Vagina (tissue), 2 donors: ENCODE results near the gene PRMT7. TPM values are rescaled to one million over a fixed set of nuclear protein-coding genes. Genes with fewer than 3 reads are reported as not detected.

Source experiments
- DNase-seq, 2 donors: peaks; one replicate each; pipeline ENCODE4 v3.0.0-alpha.2; 2017; ENCODE audit errors: extremely low spot score in 2 of 2
- H3K27ac ChIP-seq: fragments of 200-600 bp; sonication (generic); one replicate; pipeline ENCODE4 v1.5.1; 2019
- H3K27me3 ChIP-seq: fragments of 200-600 bp; sonication (generic); one replicate; pipeline ENCODE4 v1.5.1; 2019
- H3K36me3 ChIP-seq, 2 donors: fragments of 200-600 bp; sonication (generic); one replicate each; pipeline ENCODE4 v1.5.1; 2017 to 2019
- H3K4me1 ChIP-seq: fragments of 200-600 bp; sonication (generic); one replicate; pipeline ENCODE4 v1.5.1; 2019
- H3K4me3 ChIP-seq, 2 donors: fragments of 200-600 bp; sonication (generic); 1 replicate in 1 of 2; 2 replicates in 1 of 2; pipeline ENCODE4 v1.5.1; 2016 to 2019
- H3K9me3 ChIP-seq: fragments of 200-600 bp; sonication (generic); one replicate; pipeline ENCODE4 v1.5.1; 2019
- CTCF ChIP-seq, 3 experiments: fragments of 450-650 bp in 2 of 3; fragments of 200-600 bp in 1 of 3; sonication (generic) in 1 of 3; IDR thresholded peaks; one replicate each; pipeline ENCODE4 v1.5.1; 2017 to 2019; ENCODE audit warnings: antibody characterized with exemption in 3 of 3, mild to moderate bottlenecking in 2 of 3, moderate library complexity in 2 of 3
- POLR2A ChIP-seq, 2 donors: fragments of 450-650 bp; IDR thresholded peaks; one replicate each; pipeline ENCODE4 v1.6.1; 2017; ENCODE audit warnings: antibody characterized with exemption in 2 of 2, mild to moderate bottlenecking in 2 of 2, moderate library complexity in 2 of 2
- POLR2AphosphoS5 ChIP-seq, 2 donors: sonication (generic); formaldehyde crosslinking; IDR thresholded peaks; one replicate each; pipeline ENCODE4 v1.9.0; 2017; ENCODE audit warnings: antibody characterized with exemption in 2 of 2, mild to moderate bottlenecking in 2 of 2, low read depth in 1 of 2; ENCODE audit not compliant: insufficient read depth in 1 of 2
- intact Hi-C: fragments of 100-400 bp; cut with DNase I; formaldehyde crosslinking; loops from one replicate; pipeline ENCODE4 v1.15.1; 2023
- total RNA-seq: library from RNA; depleted of rRNA; stranded (reverse); fragments of >200 nt; gene quantifications from one replicate; pipeline ENCODE4 v1.2.3, GENCODE V29; 2016

Gene PRMT7
- total RNA-seq, 1 donor from 2014 or later = 47.9 TPM

- Histone ChIP-seq H3K9me3 (no peaks in the 10 kb centered on the region), H3K27ac (no peak overlapping the region), H3K4me3 (no peak overlapping the region), H3K4me1 (no peaks in the 10 kb centered on the region), H3K36me3 (no peaks in the 10 kb centered on the region), H3K27me3 (no peaks in the 10 kb centered on the region)
- TF ChIP-seq POLR2A (IDR thresholded peaks at IDR 0.05) = no peak
- TF ChIP-seq CTCF (IDR thresholded peaks at IDR 0.05) = peak in 2 of 3 experiments; percentile 22 to 43
- intact Hi-C loops = no loop called here
- DNase-seq = no peak
Observed at GRCh38 chr16:68396481-68396880, 85.7 kb downstream of the PRMT7 start.

GRCh38 chr16:68397710-68398201 is 86.9 kb downstream of the PRMT7 start:
- TF ChIP-seq CTCF (IDR thresholded peaks at IDR 0.05) (no peak), POLR2AphosphoS5 (IDR thresholded peaks at IDR 0.05; ENCODE audit: insufficient read depth in 1 of 2, low read depth in 1 of 2) (no peak), POLR2A (IDR thresholded peaks at IDR 0.05) (no peak)
- no peaks in the 10 kb centered on the region for H3K36me3 ChIP-seq
- intact Hi-C loops = no loop called here

GRCh38 chr16:68399456-68399855 is 88.6 kb downstream of the PRMT7 start:
- no peak for DNase-seq
- TF ChIP-seq POLR2AphosphoS5 (IDR thresholded peaks at IDR 0.05; ENCODE audit: insufficient read depth in 1 of 2, low read depth in 1 of 2) = no peak
- no peak for TF ChIP-seq CTCF (IDR thresholded peaks at IDR 0.05)
- no peak for TF ChIP-seq POLR2A (IDR thresholded peaks at IDR 0.05)
- intact Hi-C loops = no loop called here

More at GRCh38 chr16:68397710-68398201, 86.9 kb downstream of the PRMT7 start:
- Histone ChIP-seq H3K4me1 (no peaks in the 10 kb centered on the region), H3K27me3 (no peaks in the 10 kb centered on the region), H3K4me3 (no peak overlapping the region), H3K27ac (no peak overlapping the region), H3K9me3 (no peaks in the 10 kb centered on the region)
- DNase-seq = no peak

GRCh38 chr16:68400083-68400923 is 89.5 kb downstream of the PRMT7 start:
- intact Hi-C loops = no loop called here
- no peaks in the 10 kb centered on the region for H3K4me1 ChIP-seq
- no peaks in the 10 kb centered on the region for H3K36me3 ChIP-seq
- no peaks in the 10 kb centered on the region for H3K9me3 ChIP-seq
- H3K27me3 ChIP-seq = no peaks in the 10 kb centered on the region
- H3K4me3 ChIP-seq = no peak overlapping the region
- TF ChIP-seq CTCF (IDR thresholded peaks at IDR 0.05) (no peak), POLR2A (IDR thresholded peaks at IDR 0.05) (no peak), POLR2AphosphoS5 (IDR thresholded peaks at IDR 0.05; ENCODE audit: insufficient read depth in 1 of 2, low read depth in 1 of 2) (no peak)
- DNase-seq = no peak
- H3K27ac ChIP-seq = no peak overlapping the region

More at GRCh38 chr16:68399456-68399855, 88.6 kb downstream of the PRMT7 start:
- H3K27ac ChIP-seq = no peak overlapping the region
- H3K9me3 ChIP-seq = no peaks in the 10 kb centered on the region
- H3K36me3 ChIP-seq = no peaks in the 10 kb centered on the region
- no peaks in the 10 kb centered on the region for H3K27me3 ChIP-seq
- no peak overlapping the region for H3K4me3 ChIP-seq
- H3K4me1 ChIP-seq = no peaks in the 10 kb centered on the region

GRCh38 chr16:68400924-68401460 is 90.2 kb downstream of the PRMT7 start:
- no peak for DNase-seq

More at GRCh38 chr16:68400924-68401460, 90.2 kb downstream of the PRMT7 start:
- no peak overlapping the region for H3K4me3 ChIP-seq
- TF ChIP-seq POLR2A (IDR thresholded peaks at IDR 0.05) (no peak), CTCF (IDR thresholded peaks at IDR 0.05) (no peak), POLR2AphosphoS5 (IDR thresholded peaks at IDR 0.05; ENCODE audit: insufficient read depth in 1 of 2, low read depth in 1 of 2) (no peak)
- intact Hi-C loops = no loop called here
- no peaks in the 10 kb centered on the region for H3K9me3 ChIP-seq
- H3K4me1 ChIP-seq = no peaks in the 10 kb centered on the region
- no peak overlapping the region for H3K27ac ChIP-seq
- H3K27me3 ChIP-seq = no peaks in the 10 kb centered on the region
- no peaks in the 10 kb centered on the region for H3K36me3 ChIP-seq
